SH-SY5Y (cell line): ENCODE measurements around the gene GMPR2.

Experiments
- GATA2 ChIP-seq: IDR thresholded peaks from 2 replicates; pipeline ENCODE4 v1.6.1; 2011; ENCODE audit warnings: mild to moderate bottlenecking, low read depth, low read length
- GATA3 ChIP-seq: IDR thresholded peaks from 2 replicates; pipeline ENCODE4 v1.6.1; 2011; ENCODE audit warnings: low read depth, mild to moderate bottlenecking, low read length, moderate library complexity

DNA sequence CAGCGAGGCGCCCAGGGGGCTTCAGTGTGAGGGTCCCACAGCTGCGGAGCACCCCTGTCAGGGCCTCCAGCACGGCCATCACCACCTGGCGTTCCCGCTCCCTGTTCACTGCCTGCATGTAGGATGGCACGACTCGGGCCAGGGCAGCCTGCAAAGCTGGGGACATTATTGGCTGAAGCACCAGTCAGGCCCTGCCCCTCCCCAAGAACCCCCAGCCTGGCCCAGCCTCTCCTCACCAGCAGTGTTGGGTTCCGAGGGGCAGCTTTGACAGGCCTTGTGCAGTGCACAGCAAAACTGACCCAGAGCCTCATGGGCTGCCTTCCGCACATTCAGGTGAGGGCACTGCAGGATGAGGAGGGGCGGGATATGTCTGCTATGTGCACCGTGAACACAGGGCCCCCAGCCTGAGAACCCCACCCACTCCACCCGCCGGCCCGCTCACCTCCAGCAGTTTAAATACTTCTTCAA, 49.7 kb upstream of the GMPR2 start:
- no peak for TF ChIP-seq GATA3
- TF ChIP-seq GATA2, result no peak
